GM12874 (cell line): ENCODE data around the gene DMAP1.

ENCODE experiments used
- TF ChIP-seq, protein P1 (sequence below): IDR thresholded peaks from 2 replicates; pipeline ENCODE4 v1.5.1; 2011; ENCODE audit warnings: low read depth, mild to moderate bottlenecking, control low read depth, low read length, moderate library complexity; ENCODE audit not compliant: insufficient read depth

DMAP1 gene

DNA sequence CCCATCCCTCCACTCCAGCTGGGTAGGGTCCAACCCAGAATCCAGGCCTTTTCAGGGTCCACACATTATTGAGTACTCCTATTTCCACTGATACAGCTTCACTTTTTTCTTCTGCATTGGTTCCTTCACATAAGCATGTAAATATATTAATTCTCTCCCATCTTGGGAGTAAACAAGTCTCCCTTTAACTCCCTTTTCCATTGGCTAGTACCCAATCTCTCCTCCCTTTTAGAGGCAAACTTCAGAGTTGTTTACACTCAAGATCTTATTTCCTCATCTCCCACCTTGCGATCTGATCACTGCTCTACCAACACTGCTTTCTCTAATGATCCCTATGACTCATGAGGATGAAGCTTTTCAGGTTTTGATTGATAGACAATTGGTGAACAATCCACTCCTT lies 20.3 kb downstream of the DMAP1 start:
- TF ChIP-seq, protein P1, sequence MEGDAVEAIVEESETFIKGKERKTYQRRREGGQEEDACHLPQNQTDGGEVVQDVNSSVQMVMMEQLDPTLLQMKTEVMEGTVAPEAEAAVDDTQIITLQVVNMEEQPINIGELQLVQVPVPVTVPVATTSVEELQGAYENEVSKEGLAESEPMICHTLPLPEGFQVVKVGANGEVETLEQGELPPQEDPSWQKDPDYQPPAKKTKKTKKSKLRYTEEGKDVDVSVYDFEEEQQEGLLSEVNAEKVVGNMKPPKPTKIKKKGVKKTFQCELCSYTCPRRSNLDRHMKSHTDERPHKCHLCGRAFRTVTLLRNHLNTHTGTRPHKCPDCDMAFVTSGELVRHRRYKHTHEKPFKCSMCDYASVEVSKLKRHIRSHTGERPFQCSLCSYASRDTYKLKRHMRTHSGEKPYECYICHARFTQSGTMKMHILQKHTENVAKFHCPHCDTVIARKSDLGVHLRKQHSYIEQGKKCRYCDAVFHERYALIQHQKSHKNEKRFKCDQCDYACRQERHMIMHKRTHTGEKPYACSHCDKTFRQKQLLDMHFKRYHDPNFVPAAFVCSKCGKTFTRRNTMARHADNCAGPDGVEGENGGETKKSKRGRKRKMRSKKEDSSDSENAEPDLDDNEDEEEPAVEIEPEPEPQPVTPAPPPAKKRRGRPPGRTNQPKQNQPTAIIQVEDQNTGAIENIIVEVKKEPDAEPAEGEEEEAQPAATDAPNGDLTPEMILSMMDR = no peak

GRCh38 chr1:44235808-44236207 lies 22.5 kb downstream of the DMAP1 start:
- TF ChIP-seq, protein P1 = no peak

- TF ChIP-seq, protein P1 = no peak
These were observed 23.4 kb downstream of the DMAP1 start for GRCh38 chr1:44236490-44237272.

DNA sequence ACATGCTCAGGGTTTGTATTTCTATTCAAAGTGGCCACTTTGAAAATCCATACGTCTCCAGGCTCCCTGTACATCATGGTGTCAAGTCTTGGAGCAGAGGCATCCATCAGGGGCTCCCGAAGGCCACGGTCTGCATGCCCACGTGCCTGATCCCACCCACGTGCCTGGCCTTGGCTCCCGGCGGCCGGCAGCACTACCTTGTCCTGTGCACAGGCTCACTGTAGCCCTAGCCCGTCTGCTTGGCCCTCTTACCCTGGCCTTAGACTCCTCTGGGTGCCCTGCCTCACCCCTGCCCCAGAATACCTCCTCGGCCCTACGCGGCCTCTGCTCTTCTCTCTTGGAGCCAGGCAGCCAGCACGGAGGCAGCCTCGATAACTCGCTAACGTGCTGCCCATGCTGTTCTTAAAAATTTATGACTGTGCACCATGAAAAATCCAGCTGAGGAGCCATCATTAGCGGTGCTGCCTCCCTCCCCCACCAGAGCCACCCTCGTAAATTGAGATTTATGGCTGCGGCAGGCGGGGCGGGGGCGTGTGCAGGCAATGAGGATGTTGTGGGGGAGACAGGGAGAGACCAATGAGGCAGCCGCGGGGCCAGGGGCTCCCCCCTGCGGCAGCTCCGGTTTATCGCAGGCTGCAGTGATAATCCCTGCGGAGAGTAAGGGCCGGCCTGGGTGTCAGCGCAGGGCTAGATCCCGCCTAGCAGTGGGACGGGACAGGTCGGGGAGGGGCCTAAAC lies 24.6 kb downstream of the DMAP1 start:
- TF ChIP-seq, protein P1 = peak; percentile 82

DNA sequence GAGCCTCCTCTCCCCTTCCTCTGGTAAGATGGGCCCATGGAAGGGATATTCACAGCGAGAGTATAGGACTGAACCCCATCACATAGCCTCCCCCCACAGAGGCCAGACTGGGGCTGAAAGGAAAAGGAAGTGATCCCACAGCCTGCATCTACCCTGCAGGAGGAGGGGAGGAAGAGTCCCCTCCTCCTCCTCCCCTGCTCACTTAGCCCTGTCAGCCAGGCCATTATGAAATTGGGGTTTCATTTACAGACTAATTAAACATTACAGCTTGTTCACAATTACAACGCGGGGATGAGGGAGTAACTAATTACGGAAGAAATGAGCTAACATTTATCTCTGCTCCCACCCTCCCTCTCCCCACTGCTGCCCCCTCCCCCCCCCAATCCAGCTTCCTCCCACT lies 25.4 kb downstream of the DMAP1 start:
- TF ChIP-seq, protein P1 = no peak

GRCh38 chr1:44239331-44239960 lies 26.2 kb downstream of the DMAP1 start:
- TF ChIP-seq, protein P1 = no peak

GRCh38 chr1:44239961-44240371 lies 26.7 kb downstream of the DMAP1 start:
- TF ChIP-seq, protein P1 = no peak
